Colonic mucosa (tissue), 4 donors: Measurements from ENCODE around the gene SKAP2. TPM values are rescaled to one million over a fixed set of nuclear protein-coding genes. Genes with fewer than 3 reads are reported as not detected.
A peak's percentile ranks its signal among the peaks of the same experiment; 100 is the strongest.

Experiments
- DNase-seq: peaks from one replicate; pipeline ENCODE4 v3.0.0-alpha.2; 2020
- H3K27ac ChIP-seq: fragments of 200-600 bp; one replicate; pipeline ENCODE4 v1.8.0; 2021
- H3K27me3 ChIP-seq: fragments of 200-600 bp; one replicate; pipeline ENCODE4 v1.8.0; 2021
- H3K36me3 ChIP-seq: fragments of 200-600 bp; one replicate; pipeline ENCODE4 v1.8.0; 2021
- H3K4me1 ChIP-seq: fragments of 200-600 bp; one replicate; pipeline ENCODE4 v1.8.0; 2021; ENCODE audit warnings: mild to moderate bottlenecking
- H3K4me3 ChIP-seq: fragments of 200-600 bp; one replicate; pipeline ENCODE4 v1.8.0; 2021
- H3K9ac ChIP-seq, 2 donors: one replicate each; pipeline ENCODE4 v1.7.0; 2013; ENCODE audit warnings: control low read depth in 2 of 2, low read depth in 2 of 2, low read length in 2 of 2
- H3K9me3 ChIP-seq: fragments of 200-600 bp; one replicate; pipeline ENCODE4 v1.8.0; 2021
- CTCF ChIP-seq: fragments of 200-600 bp; IDR thresholded peaks from one replicate; pipeline ENCODE4 v1.8.0; 2022; ENCODE audit warnings: antibody characterized with exemption, mild to moderate bottlenecking
- intact Hi-C: fragments of 100-400 bp; cut with DNase I; formaldehyde crosslinking; loops from one replicate; pipeline ENCODE4 v1.14.1; 2022
- total RNA-seq, 2 donors: library from RNA; stranded (reverse); fragmentation: NEBNext Ultra II Directional in 1 of 2; extraction: Animal tissue kit (Norgen Biotek cat#: 25700) in 1 of 2; gene quantifications; one replicate each; pipeline ENCODE4 v1.2.1, GENCODE V29; 2021
- donor health status: healthy.
- donor health status: DM: no; HTN: no; CAD: no.
- donor health status: DM: no; HTN: no; CAD: no.

Gene SKAP2
- total RNA-seq, 2 donors from 2014 or later = 41.6 to 46.9 TPM

GRCh38 chr7:26656735-26657134 is 207.7 kb downstream of the SKAP2 start:
- Histone ChIP-seq H3K27me3 (no peaks in the 10 kb centered on the region), H3K9me3 (no peaks in the 10 kb centered on the region), H3K9ac (no peak overlapping the region), H3K27ac (no peak overlapping the region), H3K4me3 (no peak overlapping the region), H3K4me1 (no peaks in the 10 kb centered on the region), H3K36me3 (no peaks in the 10 kb centered on the region)
- no peak for TF ChIP-seq CTCF
- intact Hi-C loops = no loop called here
- DNase-seq = no peak

- intact Hi-C loops = no loop called here
These were observed 208.6 kb downstream of the SKAP2 start for GRCh38 chr7:26655781-26656180.

GRCh38 chr7:26653430-26654399 is 210.7 kb downstream of the SKAP2 start:
- no peak overlapping the region for H3K4me3 ChIP-seq
- intact Hi-C loops = no loop called here

More at GRCh38 chr7:26655781-26656180, 208.6 kb downstream of the SKAP2 start:
- Histone ChIP-seq H3K9ac (no peak overlapping the region), H3K27me3 (no peaks in the 10 kb centered on the region), H3K27ac (no peak overlapping the region), H3K4me1 (no peaks in the 10 kb centered on the region), H3K4me3 (no peak overlapping the region), H3K9me3 (no peaks in the 10 kb centered on the region), H3K36me3 (no peaks in the 10 kb centered on the region)
- TF ChIP-seq CTCF = no peak
- no peak for DNase-seq

GRCh38 chr7:26652401-26653100 is 211.8 kb downstream of the SKAP2 start:
- DNase-seq = no peak
- Histone ChIP-seq H3K4me3 (no peak overlapping the region), H3K36me3 (no peaks in the 10 kb centered on the region), H3K9ac (no peak overlapping the region), H3K27me3 (no peaks in the 10 kb centered on the region), H3K9me3 (no peaks in the 10 kb centered on the region), H3K27ac (no peak overlapping the region), H3K4me1 (no peaks in the 10 kb centered on the region)
- intact Hi-C loops = no loop called here
- TF ChIP-seq CTCF = no peak

More at GRCh38 chr7:26653430-26654399, 210.7 kb downstream of the SKAP2 start:
- no peak overlapping the region for H3K27ac ChIP-seq
- H3K4me1 ChIP-seq = no peaks in the 10 kb centered on the region
- H3K27me3 ChIP-seq = no peaks in the 10 kb centered on the region
- DNase-seq = peak; percentile 37
- H3K9me3 ChIP-seq = no peaks in the 10 kb centered on the region
- no peak for TF ChIP-seq CTCF
- H3K9ac ChIP-seq = no peak overlapping the region
- H3K36me3 ChIP-seq = no peaks in the 10 kb centered on the region

GRCh38 chr7:26650103-26650502 is 214.3 kb downstream of the SKAP2 start:
- TF ChIP-seq CTCF = no peak

More at GRCh38 chr7:26650103-26650502, 214.3 kb downstream of the SKAP2 start:
- intact Hi-C loops = no loop called here
- Histone ChIP-seq H3K36me3 (no peaks in the 10 kb centered on the region), H3K27ac (no peak overlapping the region), H3K9ac (no peak overlapping the region), H3K4me3 (no peak overlapping the region), H3K27me3 (no peaks in the 10 kb centered on the region), H3K9me3 (no peaks in the 10 kb centered on the region), H3K4me1 (no peaks in the 10 kb centered on the region)
- DNase-seq = no peak
